ENCODE measurements around the gene UMODL1. TPM values are rescaled to one million over a fixed set of nuclear protein-coding genes. Genes with fewer than 3 reads are reported as not detected.
"Not testable (repeated sequence)": the region's sequence is repeated elsewhere in the genome, so short reads cannot be mapped to it uniquely, and the experiment has no call there.

Gene UMODL1
- total RNA-seq, 2 experiments from 2014 or later = not detected

DNA sequence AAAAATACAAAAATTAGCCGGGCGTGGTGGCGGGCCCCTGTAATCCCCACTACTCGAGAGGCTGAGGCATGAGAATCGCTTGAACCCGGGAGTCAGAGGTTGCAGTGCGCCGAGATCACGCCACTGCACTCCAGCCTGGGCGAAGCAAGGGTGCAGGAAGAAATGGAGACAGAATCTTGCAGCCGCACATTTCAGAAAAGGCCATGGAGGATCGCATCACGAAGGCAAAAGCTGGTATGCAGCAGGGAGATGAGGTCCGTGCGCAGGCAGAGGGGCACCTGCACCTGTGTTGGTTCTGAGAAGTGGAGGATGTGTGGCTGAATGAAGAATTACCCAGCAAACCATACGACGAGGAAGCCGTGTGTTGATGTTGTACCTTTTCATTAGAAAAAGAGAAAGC, 94.8 kb downstream of the UMODL1 start:
- Mint-ChIP-seq H3K9me3 (ENCODE audit: insufficient read depth) (no peaks in the 10 kb centered on the region), H3K27me3 (ENCODE audit: low read depth) (peaks cover 5% of the 10 kb centered on the region), H3K4me3 (no peak overlapping the region), H3K27ac (no peak overlapping the region), H3K36me3 (ENCODE audit: low read depth) (no peaks in the 10 kb centered on the region), H3K4me1 (ENCODE audit: low read depth) (peaks cover 32% of the 10 kb centered on the region)
- DNase-seq = no peak
- POLR2A ChIA-PET = no interaction called here
- CTCF ChIA-PET = interaction anchor here (1.0 to 6.6 kb wide), 8 partner anchors 23 to 94 kb away, joined by 3 to 107 read pairs (median 14); partner anchors contain the start of gene ABCG1
- no peak for ATAC-seq

DNA sequence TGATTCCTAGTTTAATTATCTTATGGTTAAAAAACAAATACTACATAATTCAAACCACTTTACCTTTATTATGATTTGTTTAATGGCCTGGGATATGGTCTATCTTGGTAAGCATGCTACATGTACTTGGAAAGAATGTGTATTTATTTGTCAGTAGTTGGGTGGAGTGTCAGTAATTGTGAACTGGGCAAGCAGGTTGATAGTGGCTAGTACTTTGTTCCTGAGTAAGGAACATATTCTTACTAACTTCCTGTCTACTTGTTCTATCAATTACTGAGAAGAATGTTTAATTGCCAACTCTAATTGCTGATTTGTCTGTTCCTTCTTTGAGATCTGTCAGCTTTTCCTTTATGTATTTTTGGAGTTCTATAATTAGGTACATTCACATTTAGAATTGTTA, 98.6 kb downstream of the UMODL1 start:
- Mint-ChIP-seq H3K27me3 (ENCODE audit: low read depth) (peaks cover 5% of the 10 kb centered on the region), H3K9me3 (ENCODE audit: insufficient read depth) (no peaks in the 10 kb centered on the region), H3K27ac (no peak overlapping the region), H3K4me1 (ENCODE audit: low read depth) (peaks cover 2% of the 10 kb centered on the region), H3K4me3 (no peak overlapping the region), H3K36me3 (ENCODE audit: low read depth) (no peaks in the 10 kb centered on the region)
- DNase-seq (no peak), ATAC-seq (no peak)
- ChIA-PET CTCF (interaction anchor here (0.8 to 1.5 kb wide), 2 partner anchors 16 to 99 kb away, joined by 3 read pairs; no protein-coding TSS in a partner anchor), POLR2A (no interaction called here)

DNA sequence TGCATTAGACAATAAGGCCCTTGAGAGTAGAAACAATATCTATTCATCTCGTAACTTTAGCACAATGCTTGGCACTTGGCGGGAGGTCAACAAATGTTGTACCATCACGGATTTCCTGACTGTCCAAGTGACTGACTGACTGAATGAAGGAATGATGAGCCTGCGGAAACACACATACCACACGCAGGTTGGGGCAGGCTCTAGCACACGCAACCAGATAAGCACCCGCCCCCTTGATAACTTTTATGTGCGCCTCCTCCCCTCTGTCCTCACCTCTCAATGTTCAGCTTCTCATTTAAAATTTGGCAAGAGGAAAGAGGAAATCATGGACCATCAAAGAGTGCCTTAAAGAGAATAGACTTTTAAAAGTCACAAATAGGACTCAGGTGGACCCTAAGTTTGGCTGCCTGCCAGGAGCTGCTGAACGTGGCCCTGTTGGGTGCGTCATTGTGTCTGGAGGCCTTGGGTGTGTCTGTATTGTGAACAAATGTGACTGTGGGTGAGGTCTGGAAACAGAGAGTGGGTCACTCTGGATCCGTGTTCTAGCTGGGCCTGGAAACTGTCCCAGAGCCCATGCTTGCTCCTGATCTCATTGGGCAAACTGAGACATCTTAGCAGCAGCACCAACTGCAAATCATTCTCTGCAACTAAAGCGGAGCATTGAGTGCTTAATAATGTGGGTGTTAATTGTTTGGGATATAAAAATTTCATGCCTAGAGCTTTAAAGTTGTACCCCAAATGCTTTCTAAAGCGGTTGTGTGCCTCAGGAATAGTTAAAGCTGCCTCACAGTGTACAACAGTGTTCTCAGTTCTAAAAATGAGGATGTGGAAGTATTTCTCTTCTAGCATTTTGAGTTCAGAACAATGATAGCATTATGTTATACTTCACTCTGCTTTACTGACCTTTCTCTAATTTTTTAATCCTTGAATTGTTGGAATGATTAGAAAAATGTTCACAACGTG, 100.3 kb downstream of the UMODL1 start:
- Mint-ChIP-seq H3K27me3 (ENCODE audit: low read depth) (peaks cover 5% of the 10 kb centered on the region), H3K36me3 (ENCODE audit: low read depth) (no peaks in the 10 kb centered on the region), H3K9me3 (ENCODE audit: insufficient read depth) (no peaks in the 10 kb centered on the region), H3K27ac (no peak overlapping the region), H3K4me1 (ENCODE audit: low read depth) (no peaks in the 10 kb centered on the region), H3K4me3 (no peak overlapping the region)
- DNase-seq (no peak), ATAC-seq (no peak)
- ChIA-PET POLR2A (no interaction called here), CTCF (interaction anchor here (0.7 kb wide), 1 partner anchor 26 kb away, joined by 3 read pairs; no protein-coding TSS in a partner anchor)

DNA sequence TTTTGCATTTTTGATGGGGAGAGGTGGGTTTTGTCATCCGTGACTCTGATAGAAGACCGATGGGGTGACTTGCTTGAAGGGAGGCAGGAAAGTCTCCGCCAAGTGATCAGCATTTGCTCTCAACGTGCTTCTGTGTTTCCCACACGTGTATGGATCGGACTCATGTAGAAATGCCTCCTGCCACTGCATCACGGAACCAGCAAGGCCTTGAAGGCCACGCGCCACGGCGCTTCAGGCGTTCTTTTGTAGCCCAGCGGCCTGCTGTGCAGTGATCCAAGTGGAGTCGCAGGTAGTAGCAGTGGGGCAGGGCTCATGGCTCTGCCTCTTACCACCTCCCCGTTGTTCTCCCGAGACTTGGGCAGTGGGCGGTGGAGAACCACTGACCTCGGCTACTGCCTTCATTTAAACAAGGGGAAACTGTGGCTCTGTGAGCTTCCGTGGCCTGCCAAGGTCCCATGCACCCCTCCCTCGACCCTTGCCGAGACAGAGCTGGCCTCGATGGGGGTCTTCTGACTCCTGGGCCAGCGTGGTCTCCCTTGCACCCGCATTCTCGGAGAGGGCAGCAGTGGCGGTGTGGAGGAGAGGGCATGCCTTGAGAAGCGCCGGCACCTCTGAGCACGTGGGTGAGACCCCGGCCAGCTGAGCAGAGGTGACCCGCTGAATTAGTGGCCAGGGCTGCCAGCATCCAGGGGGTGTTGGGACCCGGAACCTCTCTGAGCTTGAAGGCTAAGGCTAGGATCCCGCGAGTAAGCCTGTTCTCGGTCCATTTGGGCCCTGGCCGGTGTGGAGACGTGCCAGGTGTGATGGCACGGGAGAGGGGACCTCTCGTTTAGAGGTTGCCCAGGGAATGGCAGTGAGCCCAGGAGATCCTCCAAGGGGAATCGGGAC, 101.7 kb downstream of the UMODL1 start:
- Mint-ChIP-seq H3K9me3 (ENCODE audit: insufficient read depth) (no peaks in the 10 kb centered on the region), H3K4me1 (ENCODE audit: low read depth) (no peaks in the 10 kb centered on the region), H3K27ac (no peak overlapping the region), H3K36me3 (ENCODE audit: low read depth) (no peaks in the 10 kb centered on the region), H3K27me3 (ENCODE audit: low read depth) (peaks cover 4% of the 10 kb centered on the region), H3K4me3 (no peak overlapping the region)
- DNase-seq (no peak), ATAC-seq (no peak)
- ChIA-PET CTCF (interaction anchor here (0.7 to 2.3 kb wide), 3 partner anchors 9 to 28 kb away, joined by 3 to 5 read pairs (median 3); no protein-coding TSS in a partner anchor), POLR2A (interaction anchor here (0.9 kb wide), 1 partner anchor 20 kb away, joined by 3 read pairs; no protein-coding TSS in a partner anchor)

DNA sequence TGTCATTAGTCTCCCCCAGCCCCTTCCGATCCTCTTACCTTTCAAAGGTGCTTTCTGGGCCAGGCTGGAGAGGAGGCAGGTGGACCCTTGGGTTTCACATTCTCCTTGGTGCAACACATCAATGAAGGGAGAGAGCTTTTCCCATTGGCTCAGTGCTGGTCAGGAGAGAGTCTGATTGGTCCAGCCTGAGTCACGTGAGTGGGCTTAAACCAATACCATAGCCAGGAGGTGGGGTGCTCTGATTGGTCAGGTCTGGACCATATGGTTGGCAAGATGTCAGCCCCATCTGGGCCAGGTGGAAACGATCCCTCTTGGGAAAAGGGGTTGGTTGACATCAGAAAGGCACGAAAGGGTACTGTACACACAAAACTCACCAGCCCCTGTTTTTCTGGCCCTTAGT, 103.1 kb downstream of the UMODL1 start:
- Mint-ChIP-seq H3K4me3 (no peak overlapping the region), H3K27me3 (ENCODE audit: low read depth) (peaks cover 8% of the 10 kb centered on the region), H3K27ac (no peak overlapping the region), H3K4me1 (ENCODE audit: low read depth) (no peaks in the 10 kb centered on the region), H3K9me3 (ENCODE audit: insufficient read depth) (no peaks in the 10 kb centered on the region), H3K36me3 (ENCODE audit: low read depth) (no peaks in the 10 kb centered on the region)
- CTCF ChIA-PET = interaction anchor here (1.6 to 2.3 kb wide), 2 partner anchors 29 to 63 kb away, joined by 5 read pairs; no protein-coding TSS in a partner anchor
- DNase-seq (no peak), ATAC-seq (no peak)
- POLR2A ChIA-PET = interaction anchor here (1.5 kb wide), 1 partner anchor 14 kb away, joined by 3 read pairs; no protein-coding TSS in a partner anchor

DNA sequence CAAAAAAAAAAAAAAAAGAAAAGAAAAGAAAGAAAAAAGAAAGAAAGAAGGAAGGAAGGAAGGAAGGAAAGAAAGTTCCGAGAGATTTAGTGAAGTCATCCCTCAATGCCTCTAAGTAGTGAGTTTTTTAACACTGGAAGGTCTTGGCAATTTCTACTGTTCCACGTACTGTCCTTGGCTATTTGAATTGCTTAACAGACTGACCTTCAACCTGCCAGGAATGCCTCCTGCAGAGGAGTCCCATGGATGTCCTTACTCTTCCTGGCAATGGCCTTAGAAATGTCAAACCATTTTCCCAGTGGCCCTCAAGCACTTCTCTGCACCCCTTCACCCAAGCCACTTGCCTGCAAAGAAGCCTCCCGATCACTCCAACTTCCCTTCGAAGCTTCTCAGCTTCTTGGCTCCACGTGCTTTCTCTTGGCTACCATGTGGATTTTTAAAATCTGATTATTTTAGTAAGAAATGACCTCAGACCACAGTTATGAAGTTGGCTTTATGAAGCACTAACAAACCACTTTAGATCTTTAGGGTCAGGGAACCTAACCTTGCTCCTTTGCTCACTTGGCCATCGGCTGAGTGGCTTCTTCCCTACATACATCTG, 104.1 kb downstream of the UMODL1 start:
- ChIA-PET POLR2A (interaction anchor here (0.7 kb wide), 1 partner anchor 18 kb away, joined by 3 read pairs; no protein-coding TSS in a partner anchor), CTCF (interaction anchor here (1.0 to 2.5 kb wide), 5 partner anchors 11 to 84 kb away, joined by 3 to 8 read pairs (median 5); no protein-coding TSS in a partner anchor)

DNA sequence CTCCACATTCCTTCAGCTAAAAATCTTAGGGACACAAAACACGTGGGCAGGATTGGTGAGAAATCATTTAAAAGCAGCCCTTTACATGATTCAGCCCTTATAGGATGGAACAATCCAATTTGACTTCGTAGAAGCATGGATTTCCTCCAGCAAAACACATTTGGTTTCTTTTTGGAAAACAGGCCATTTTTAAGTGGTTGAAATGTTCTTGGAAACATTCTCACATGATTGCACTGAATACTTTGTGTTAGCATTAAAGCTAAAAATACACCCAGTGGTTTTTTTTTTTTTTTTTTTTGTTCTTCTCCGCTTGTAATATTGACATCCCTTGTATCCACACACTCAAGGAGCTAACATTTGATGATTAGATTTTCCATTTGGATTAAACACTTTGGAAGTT, 105.7 kb downstream of the UMODL1 start:
- DNase-seq = no peak
- no peak for ATAC-seq
- ChIA-PET POLR2A (no interaction called here), CTCF (interaction anchor here (1.8 to 2.5 kb wide), 2 partner anchors 42 to 82 kb away, joined by 3 to 8 read pairs; partner anchors contain the start of gene ABCG1)
- peaks cover 19% of the 10 kb centered on the region for H3K27me3 Mint-ChIP-seq (ENCODE audit: low read depth)
- H3K4me3 Mint-ChIP-seq = no peak overlapping the region
- H3K36me3 Mint-ChIP-seq (ENCODE audit: low read depth) = no peaks in the 10 kb centered on the region
- H3K9me3 Mint-ChIP-seq (ENCODE audit: insufficient read depth) = no peaks in the 10 kb centered on the region
- H3K27ac Mint-ChIP-seq = no peak overlapping the region
- no peaks in the 10 kb centered on the region for H3K4me1 Mint-ChIP-seq (ENCODE audit: low read depth)

More for the DNA sequence above, 104.1 kb downstream of the UMODL1 start:
- no peak overlapping the region for H3K4me3 Mint-ChIP-seq
- DNase-seq (no peak), ATAC-seq (no peak)
- peaks cover 12% of the 10 kb centered on the region for H3K27me3 Mint-ChIP-seq (ENCODE audit: low read depth)
- no peaks in the 10 kb centered on the region for H3K9me3 Mint-ChIP-seq (ENCODE audit: insufficient read depth)
- H3K4me1 Mint-ChIP-seq (ENCODE audit: low read depth) = no peaks in the 10 kb centered on the region
- H3K36me3 Mint-ChIP-seq (ENCODE audit: low read depth) = no peaks in the 10 kb centered on the region
- no peak overlapping the region for H3K27ac Mint-ChIP-seq

DNA sequence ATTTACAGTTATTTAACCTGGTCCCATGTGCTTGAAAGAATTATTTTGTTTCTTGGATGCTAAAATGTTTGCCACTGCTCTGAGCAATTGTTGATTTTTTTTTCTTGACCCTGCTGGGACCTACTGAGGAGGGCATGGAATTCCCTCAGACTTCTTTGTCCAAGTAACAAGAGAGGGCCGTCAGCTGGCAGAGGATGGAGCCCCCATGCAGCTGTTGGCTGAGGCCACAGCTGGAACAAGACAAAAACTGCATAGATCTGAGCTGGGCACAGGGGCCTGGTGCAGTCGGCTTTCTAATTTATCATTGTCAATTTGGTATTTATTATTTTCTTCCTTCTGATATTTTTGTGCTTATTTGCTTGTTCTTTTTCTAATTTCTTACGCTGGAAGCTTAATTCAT, 108.2 kb downstream of the UMODL1 start:
- H3K27ac Mint-ChIP-seq = no peak overlapping the region
- no peak overlapping the region for H3K4me3 Mint-ChIP-seq
- peaks cover 19% of the 10 kb centered on the region for H3K27me3 Mint-ChIP-seq (ENCODE audit: low read depth)
- peaks cover 3% of the 10 kb centered on the region for H3K4me1 Mint-ChIP-seq (ENCODE audit: low read depth)
- ChIA-PET CTCF (interaction anchor here (1.2 kb wide), 1 partner anchor 33 kb away, joined by 4 read pairs; no protein-coding TSS in a partner anchor), POLR2A (interaction anchor here (0.6 to 1.2 kb wide), 2 partner anchors 9 to 40 kb away, joined by 3 to 4 read pairs; no protein-coding TSS in a partner anchor)
- ATAC-seq = no peak
- no peak for DNase-seq
- no peaks in the 10 kb centered on the region for H3K36me3 Mint-ChIP-seq (ENCODE audit: low read depth)
- H3K9me3 Mint-ChIP-seq (ENCODE audit: insufficient read depth) = no peaks in the 10 kb centered on the region

DNA sequence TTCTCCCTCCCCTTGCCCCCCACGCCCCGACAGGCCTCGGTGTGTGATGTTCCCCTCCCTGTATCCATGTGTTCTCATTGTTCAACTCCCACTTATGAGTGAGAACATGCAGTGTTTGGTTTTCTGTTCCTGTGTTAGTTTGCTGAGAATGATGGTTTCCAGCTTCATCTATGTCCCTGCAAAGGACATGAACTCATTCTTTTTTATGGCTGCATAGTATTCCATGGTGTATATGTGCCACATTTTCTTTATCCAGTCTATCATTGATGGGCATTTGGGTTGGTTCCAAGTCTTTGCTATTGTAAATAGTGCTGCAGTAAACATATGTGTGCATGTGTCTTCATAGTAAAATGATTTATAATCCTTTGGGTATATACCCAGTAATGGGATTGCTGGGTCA, 108.9 kb downstream of the UMODL1 start:
- H3K4me3 Mint-ChIP-seq; ATAC-seq; H3K4me1 Mint-ChIP-seq (ENCODE audit: low read depth); H3K36me3 Mint-ChIP-seq (ENCODE audit: low read depth); DNase-seq; H3K27ac Mint-ChIP-seq; H3K9me3 Mint-ChIP-seq (ENCODE audit: insufficient read depth): not testable (repeated sequence)
- POLR2A ChIA-PET = interaction anchor here (0.6 to 1.2 kb wide), 2 partner anchors 8 to 40 kb away, joined by 3 to 4 read pairs; no protein-coding TSS in a partner anchor
- peaks cover 19% of the 10 kb centered on the region for H3K27me3 Mint-ChIP-seq (ENCODE audit: low read depth)
- CTCF ChIA-PET = interaction anchor here (1.2 kb wide), 1 partner anchor 34 kb away, joined by 4 read pairs; no protein-coding TSS in a partner anchor

DNA sequence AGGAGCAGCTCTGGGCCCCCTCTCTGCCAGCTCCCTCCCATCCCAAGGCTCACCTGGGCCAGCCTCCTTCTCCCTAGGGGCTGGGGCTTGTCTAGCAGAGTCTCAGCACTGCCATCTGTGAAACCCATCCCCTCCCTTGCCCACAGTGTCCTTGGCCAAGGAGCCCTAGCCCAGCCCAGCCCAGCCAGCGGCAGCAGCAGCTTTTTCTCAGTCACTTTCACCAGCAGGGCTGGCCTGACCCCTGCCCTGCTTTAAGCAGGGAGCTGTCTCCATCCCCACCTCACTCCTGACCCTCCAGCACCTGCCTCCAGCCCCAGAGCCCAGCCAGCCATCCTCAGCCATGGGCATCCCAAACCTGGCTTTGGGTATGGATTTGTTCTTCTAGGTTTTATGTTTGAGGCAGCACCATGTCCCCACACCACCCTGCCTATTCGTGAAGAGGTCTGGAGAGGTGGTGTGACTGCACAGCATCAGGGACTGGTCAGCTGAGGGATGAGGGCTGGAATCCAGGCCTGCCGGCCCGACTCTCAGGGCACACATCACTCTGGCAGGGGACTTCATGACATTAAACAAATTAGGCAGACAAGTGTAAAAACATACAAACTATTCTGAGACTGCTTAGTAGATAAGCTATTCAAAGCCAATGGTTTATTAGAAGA, 111.7 kb downstream of the UMODL1 start:
- DNase-seq (no peak), ATAC-seq (no peak)
- H3K27me3 Mint-ChIP-seq (ENCODE audit: low read depth) = peaks cover 16% of the 10 kb centered on the region
- ChIA-PET CTCF (interaction anchor here (0.7 to 1.6 kb wide), 3 partner anchors 8 to 76 kb away, joined by 3 to 6 read pairs (median 3); no protein-coding TSS in a partner anchor), POLR2A (no interaction called here)
- no peak overlapping the region for H3K4me3 Mint-ChIP-seq
- H3K36me3 Mint-ChIP-seq (ENCODE audit: low read depth) = peaks cover 19% of the 10 kb centered on the region
- peaks cover 28% of the 10 kb centered on the region for H3K4me1 Mint-ChIP-seq (ENCODE audit: low read depth)
- no peak overlapping the region for H3K27ac Mint-ChIP-seq
- peaks cover 6% of the 10 kb centered on the region for H3K9me3 Mint-ChIP-seq (ENCODE audit: insufficient read depth)
